Activated T-helper 1 cell treated with anti-CD3 and anti-CD28 coated beads, Interleukin-2, amount 50 U/mL, for 16 hours (primary cell): ENCODE measurements around the gene HOXD10.

Experiments
- DNase-seq, 2 donors: peaks; one replicate each; pipeline ENCODE4 v3.0.0-alpha.2; 2020; ENCODE audit warnings: low read depth in 1 of 2, low spot score in 1 of 2

HOXD10 gene

DNA sequence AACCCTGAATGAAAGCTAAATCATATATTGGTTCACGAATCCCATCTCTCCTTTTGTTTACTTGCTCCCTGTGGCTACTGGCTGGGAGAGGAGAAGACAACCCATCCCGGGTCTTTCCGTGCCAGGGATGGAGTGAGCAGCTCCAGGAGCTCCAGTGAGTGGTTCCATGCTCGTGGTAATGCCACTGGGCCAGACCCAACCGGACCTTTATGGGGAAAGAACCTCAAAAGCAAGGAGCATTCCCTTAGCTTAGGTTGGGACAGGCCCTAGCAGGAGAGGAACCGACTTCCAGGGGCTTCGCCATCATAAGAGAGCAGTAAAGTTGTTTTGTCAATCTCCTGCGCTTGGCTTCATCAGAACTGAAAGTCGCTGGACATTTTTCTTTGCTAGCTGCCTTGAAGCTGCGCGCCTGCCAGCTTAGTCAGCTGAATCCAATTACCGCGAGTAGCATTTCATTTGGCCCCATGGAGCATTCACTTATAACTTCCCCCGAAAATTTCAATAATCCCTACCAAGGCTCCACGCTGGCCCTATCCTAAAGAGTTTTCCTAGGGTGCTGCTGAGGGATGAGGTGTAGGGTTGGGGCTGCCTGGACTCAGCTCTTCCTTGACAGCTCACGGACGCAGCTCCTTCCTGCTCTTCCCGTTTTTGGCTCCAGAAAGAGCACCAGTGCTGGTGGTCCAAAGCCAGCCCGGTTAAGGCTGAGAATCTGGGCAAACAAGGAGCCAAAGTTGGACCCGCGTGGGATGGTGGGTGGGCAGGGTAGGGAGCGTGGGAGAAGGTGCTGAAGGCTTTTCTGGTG is 45.4 kb downstream of the HOXD10 start:
- DNase-seq, result no peak

DNA sequence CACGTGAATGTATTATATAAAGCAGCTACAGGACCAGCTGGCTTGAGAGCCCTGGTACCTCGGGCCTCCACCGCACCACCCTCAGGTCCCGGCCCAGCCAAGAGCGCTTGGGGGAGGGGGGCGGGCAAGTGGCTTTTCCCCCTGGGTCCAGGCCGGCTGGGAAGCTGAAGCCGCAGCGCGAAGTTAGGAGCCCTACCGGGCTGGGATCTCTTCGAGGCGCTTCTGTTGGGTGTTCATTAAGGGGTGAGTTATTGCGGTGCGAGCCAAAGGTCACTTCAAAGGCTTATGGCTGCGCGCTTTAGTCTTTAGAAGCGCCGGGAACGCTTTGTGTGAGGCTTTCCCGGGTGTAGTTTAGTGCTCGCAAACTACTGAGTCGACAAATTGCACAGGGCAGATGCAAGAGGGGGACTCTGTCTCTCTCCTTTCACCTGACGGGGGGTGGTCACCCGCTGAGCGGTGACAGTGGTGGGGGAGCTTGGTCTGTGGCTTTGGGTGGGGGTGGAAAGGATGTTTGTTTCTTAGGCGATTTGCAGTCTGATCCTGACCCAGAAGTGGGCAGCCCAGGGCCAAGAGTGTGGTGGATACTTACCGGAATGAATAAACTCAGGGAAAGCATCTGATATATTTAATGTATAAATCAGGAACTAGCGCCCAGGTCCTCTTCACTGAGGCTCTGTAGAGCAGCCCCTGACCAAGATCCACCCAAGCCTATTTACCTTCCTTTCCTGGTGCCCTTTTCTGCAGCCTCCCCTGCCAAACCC is 46.5 kb downstream of the HOXD10 start:
- no peak for DNase-seq

DNA sequence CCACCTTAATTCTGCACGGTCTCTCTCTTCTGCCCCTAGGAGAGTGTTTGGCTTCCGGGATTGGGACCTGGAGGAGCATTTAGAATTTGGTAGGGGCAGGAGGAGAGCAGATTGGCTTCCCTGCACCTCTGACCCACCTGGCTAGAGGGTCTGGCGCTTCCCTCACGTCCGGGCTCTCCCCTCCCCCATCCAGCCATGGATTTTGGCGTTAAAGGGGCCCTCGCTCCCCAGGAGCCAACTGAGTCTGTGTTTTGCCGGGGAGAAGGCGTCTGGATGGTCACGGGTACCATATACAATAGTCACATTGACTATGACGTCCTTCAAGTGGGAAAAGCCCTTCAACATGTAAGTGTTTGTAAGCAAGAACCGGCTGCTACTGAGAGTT is 47.1 kb downstream of the HOXD10 start:
- DNase-seq, result no peak

DNA sequence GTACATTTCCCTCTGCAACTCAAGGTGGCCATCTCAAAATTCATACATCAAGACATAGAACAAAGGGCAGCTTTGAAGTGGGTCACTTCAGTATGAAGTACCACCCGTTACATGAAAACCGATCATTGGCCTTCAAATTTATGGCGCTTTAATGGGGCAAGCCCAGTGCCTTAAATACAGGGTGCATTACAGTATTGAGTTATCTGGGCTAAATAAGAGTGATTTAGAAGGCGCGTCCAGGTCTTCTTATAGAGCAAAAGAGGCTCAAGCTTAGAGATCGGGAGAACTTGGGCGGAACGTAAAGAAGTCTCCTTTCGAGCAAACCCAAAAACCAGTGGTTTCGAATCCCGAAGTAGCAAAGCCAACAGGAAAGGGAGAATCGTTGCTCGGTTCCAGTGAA is 47.6 kb downstream of the HOXD10 start:
- no peak for DNase-seq

DNA sequence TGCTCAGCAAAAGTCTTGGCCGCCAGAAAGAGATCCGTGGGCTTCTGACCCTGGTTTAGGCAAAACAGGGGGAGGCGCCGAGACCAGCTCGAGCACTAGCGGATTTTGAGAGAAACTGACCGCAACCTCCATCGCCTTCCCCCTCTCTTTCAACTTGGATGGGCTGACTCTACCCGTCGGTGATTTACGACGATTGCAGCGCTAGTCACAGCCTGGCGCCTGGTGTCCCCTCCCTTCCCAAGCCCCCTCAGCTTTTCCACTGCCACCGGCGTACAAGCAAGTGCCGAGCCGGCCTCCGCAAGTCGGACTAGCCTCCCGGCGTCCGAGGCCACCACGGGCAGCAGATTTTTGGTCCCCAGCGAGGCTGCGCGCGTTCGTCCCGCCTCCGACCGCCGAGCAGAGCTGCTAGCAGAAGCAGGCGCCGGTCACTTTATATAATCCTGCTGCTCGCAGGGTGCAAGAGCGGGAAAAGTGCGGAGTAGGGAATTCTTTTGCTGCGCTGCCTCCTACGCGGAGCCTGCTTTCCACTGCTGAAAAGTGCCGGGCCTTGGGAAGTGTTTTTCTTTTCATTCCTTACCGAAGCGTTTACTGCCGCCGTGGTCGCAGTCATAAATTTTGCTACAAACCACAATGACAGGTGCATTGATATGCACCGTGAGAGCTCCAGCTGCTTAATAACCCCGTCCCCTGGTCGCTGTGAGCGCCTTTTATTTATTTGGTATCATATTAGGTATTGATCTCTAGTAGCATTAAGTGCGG is 48.2 kb downstream of the HOXD10 start:
- DNase-seq, result no peak

DNA sequence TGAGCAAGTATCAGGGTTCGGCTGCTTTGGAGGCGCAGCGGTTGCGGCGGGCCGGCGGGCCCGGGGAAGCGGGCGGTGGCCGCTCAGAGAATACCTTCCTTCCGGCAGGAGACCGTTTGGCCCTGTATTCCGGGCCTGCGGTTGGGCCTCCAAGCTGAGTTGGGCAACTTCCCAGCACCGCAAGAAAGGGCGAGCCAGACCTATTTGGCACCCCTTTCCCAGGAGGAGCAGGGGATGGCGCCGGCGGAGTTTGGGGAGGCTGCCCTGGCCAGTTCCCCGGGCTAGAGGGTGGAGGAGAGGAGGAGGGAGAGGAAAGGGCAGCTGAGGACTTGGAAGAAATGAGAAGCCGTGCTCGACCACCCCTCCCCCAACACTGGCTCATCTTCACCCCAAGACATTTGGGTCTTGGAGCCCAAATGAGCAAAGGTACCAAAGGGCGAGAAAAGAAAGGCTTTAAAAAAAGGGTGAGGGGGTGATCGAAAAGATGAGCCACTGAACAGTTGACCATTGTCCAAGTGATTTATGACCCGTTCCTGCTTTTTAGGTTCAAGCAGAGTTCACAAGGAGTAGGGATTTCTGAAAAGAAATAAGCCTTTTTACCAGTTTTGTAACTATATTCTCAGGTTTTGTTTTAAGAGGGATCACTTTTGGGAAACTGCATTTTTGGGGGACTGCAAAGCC is 48.9 kb downstream of the HOXD10 start:
- DNase-seq, result no peak

DNA sequence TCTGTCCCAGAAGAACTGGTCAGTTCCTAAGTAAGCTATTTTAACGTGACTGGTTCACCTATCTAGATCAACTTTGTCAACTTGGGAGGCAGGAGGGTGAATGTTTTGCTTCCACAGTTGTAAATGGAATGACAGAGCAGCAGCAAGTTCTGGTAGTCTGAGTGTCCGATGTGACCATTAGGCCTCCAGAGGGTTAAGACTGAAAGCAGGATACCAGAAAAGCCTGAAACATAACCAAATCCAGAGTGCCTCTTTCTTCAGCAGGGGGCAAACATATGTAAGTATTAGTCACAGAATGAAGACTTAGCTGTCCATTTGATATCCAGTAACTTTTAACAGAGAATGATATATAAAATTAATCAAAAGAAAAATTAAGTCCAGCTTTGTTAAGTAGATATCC is 49.7 kb downstream of the HOXD10 start:
- no peak for DNase-seq

DNA sequence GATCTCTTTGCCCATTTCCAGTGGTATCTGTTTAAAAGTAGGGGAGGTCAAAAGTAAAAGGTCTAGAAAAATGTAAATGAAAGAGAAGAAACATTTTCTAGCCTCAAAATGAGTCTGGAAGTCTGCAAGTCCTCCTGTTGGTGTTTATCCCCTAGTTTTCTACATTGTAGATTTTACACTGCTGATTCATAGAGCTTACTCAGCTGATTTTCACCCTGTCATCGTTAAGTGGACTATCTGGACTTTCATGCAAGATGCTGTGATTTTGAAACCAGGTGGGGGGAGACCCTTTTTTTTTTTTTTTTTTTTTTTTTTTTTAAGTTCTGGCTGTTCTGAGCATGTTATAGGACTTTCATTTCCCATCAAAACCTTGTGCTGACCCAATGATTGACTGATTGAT is 50.8 kb downstream of the HOXD10 start:
- no peak for DNase-seq

DNA sequence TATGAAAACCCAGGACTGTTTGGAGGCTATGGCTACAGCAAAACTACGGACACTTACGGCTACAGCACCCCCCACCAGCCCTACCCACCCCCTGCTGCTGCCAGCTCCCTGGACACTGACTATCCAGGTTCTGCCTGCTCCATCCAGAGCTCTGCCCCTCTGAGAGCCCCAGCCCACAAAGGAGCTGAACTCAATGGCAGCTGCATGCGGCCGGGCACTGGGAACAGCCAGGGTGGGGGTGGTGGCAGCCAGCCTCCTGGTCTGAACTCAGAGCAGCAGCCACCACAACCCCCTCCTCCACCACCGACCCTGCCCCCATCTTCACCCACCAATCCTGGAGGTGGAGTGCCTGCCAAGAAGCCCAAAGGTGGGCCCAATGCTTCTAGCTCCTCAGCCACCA is 52.6 kb downstream of the HOXD10 start:
- DNase-seq, result no peak
